SK-N-SH treated with all-trans-retinoic acid at 6 μM for 48 hours (cell line): ENCODE data around the gene AMACR.
A peak's percentile ranks its signal among the peaks of the same experiment; 100 is the strongest.

Experiments used
- ATAC-seq: fragments of 200-7000 bp; cut with Tn5 transposase; 3 replicates; pipeline ENCODE4 v1.9.1; 2020; ENCODE audit warnings: mild to moderate bottlenecking, moderate library complexity
- BACH2 ChIP-seq: fragments of 250-450 bp; sonication (Bioruptor Pico); IDR thresholded peaks from 2 replicates; pipeline ENCODE4 v1.9.0; 2021; ENCODE audit warnings: mild to moderate bottlenecking, borderline replicate concordance
- CSDC2 ChIP-seq: fragments of 250-450 bp; sonication (Bioruptor Pico); IDR thresholded peaks from 2 replicates; pipeline ENCODE4 v1.5.0; 2020; ENCODE audit warnings: mild to moderate bottlenecking, moderate library complexity
- CSRNP3 ChIP-seq: fragments of 250-450 bp; sonication (Bioruptor Pico); IDR thresholded peaks from 2 replicates; pipeline ENCODE4 v1.5.1; 2021; ENCODE audit warnings: mild to moderate bottlenecking, moderate library complexity
- GLIS3 ChIP-seq: fragments of 250-450 bp; sonication (Bioruptor Pico); IDR thresholded peaks from 2 replicates; pipeline ENCODE4 v1.5.0; 2020; ENCODE audit warnings: mild to moderate bottlenecking, moderate library complexity
- ISL1 ChIP-seq: fragments of 250-450 bp; sonication (Bioruptor Pico); IDR thresholded peaks from 2 replicates; pipeline ENCODE4 v2.1.2; 2022; ENCODE audit warnings: mild to moderate bottlenecking, moderate library complexity
- OSR1 ChIP-seq: fragments of 250-450 bp; sonication (Bioruptor Pico); IDR thresholded peaks from 2 replicates; pipeline ENCODE4 v1.8.0; 2022; ENCODE audit warnings: moderate library complexity, mild to moderate bottlenecking, inconsistent platforms
- PATZ1 ChIP-seq: fragments of 250-450 bp; sonication (Bioruptor Pico); IDR thresholded peaks from 2 replicates; pipeline ENCODE4 v1.8.0; 2020; ENCODE audit warnings: mild to moderate bottlenecking, moderate library complexity, borderline replicate concordance
- POU6F1 ChIP-seq: fragments of 250-450 bp; sonication (Bioruptor Pico); IDR thresholded peaks from 2 replicates; pipeline ENCODE4 v1.8.0; 2021; ENCODE audit warnings: low read depth, mild to moderate bottlenecking, moderate library complexity, borderline replicate concordance
- PPARA ChIP-seq: fragments of 250-450 bp; sonication (Bioruptor Pico); IDR thresholded peaks from 2 replicates; pipeline ENCODE4 v1.5.0; 2020; ENCODE audit warnings: mild to moderate bottlenecking, borderline replicate concordance
- RARB ChIP-seq: fragments of 250-450 bp; sonication (Bioruptor Pico); IDR thresholded peaks from 2 replicates; pipeline ENCODE4 v1.8.0; 2021; ENCODE audit warnings: mild to moderate bottlenecking, moderate library complexity
- TCF4 ChIP-seq: fragments of 250-450 bp; sonication (Bioruptor Pico); IDR thresholded peaks from 2 replicates; pipeline ENCODE4 v1.8.0; 2021; ENCODE audit warnings: mild to moderate bottlenecking, moderate library complexity, borderline replicate concordance
- TOX ChIP-seq: fragments of 250-450 bp; sonication (Bioruptor Pico); IDR thresholded peaks from 2 replicates; pipeline ENCODE4 v1.8.0; 2021; ENCODE audit warnings: mild to moderate bottlenecking, moderate library complexity, borderline replicate concordance
- ZC3H10 ChIP-seq: fragments of 250-450 bp; sonication (Bioruptor Pico); IDR thresholded peaks from 2 replicates; pipeline ENCODE4 v1.5.1; 2021; ENCODE audit warnings: mild to moderate bottlenecking, moderate library complexity
- ZFP3 ChIP-seq: fragments of 250-450 bp; sonication (Bioruptor Pico); IDR thresholded peaks from 2 replicates; pipeline ENCODE4 v1.5.0; 2020; ENCODE audit warnings: mild to moderate bottlenecking, moderate library complexity
- ZFP30 ChIP-seq: fragments of 450-650 bp; formaldehyde crosslinking; IDR thresholded peaks from 2 replicates; pipeline ENCODE4 v1.5.0; 2022; ENCODE audit warnings: mild to moderate bottlenecking, moderate library complexity
- ZNF565 ChIP-seq: fragments of 450-650 bp; formaldehyde crosslinking; conservative IDR thresholded peaks from 2 replicates; pipeline ENCODE4 v1.5.0; 2020; ENCODE audit warnings: low read depth, mild to moderate bottlenecking, moderate library complexity
- ZNF8 ChIP-seq: fragments of 450-650 bp; formaldehyde crosslinking; IDR thresholded peaks from 2 replicates; pipeline ENCODE4 v1.5.0; 2020; ENCODE audit warnings: mild to moderate bottlenecking, moderate library complexity
- TF ChIP-seq, protein P1 (sequence below): fragments of 250-450 bp; sonication (Bioruptor Pico); IDR thresholded peaks from 2 replicates; pipeline ENCODE4 v1.5.1; 2020; ENCODE audit warnings: low read depth, mild to moderate bottlenecking, moderate library complexity

Gene AMACR

GRCh38 chr5:33984178-33984577, 23.7 kb downstream of the AMACR start (continued):
- no peak for TF ChIP-seq ZNF565
- TF ChIP-seq ISL1 (CRISPR knock-in tag), result no peak
- TF ChIP-seq TOX (CRISPR knock-in tag), result no peak
- TF ChIP-seq GLIS3, result no peak
- TF ChIP-seq ZNF8 (CRISPR knock-in tag), result no peak
- no peak for TF ChIP-seq RARB (CRISPR knock-in tag)
- no peak for TF ChIP-seq CSDC2 (CRISPR knock-in tag)
- TF ChIP-seq POU6F1 (CRISPR knock-in tag), result no peak
- TF ChIP-seq, protein P1, sequence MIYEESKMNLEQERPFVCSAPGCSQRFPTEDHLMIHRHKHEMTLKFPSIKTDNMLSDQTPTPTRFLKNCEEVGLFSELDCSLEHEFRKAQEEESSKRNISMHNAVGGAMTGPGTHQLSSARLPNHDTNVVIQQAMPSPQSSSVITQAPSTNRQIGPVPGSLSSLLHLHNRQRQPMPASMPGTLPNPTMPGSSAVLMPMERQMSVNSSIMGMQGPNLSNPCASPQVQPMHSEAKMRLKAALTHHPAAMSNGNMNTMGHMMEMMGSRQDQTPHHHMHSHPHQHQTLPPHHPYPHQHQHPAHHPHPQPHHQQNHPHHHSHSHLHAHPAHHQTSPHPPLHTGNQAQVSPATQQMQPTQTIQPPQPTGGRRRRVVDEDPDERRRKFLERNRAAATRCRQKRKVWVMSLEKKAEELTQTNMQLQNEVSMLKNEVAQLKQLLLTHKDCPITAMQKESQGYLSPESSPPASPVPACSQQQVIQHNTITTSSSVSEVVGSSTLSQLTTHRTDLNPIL (CRISPR knock-in tag), result no peak
- TF ChIP-seq ZC3H10 (CRISPR knock-in tag), result no peak
- no peak for TF ChIP-seq BACH2 (CRISPR knock-in tag)

GRCh38 chr5:33981408-33982162, 26.3 kb downstream of the AMACR start:
- ATAC-seq, result peak; percentile 19; the same call in 2 of the 3 replicates
- TF ChIP-seq ZC3H10 (CRISPR knock-in tag), result no peak
- no peak for TF ChIP-seq TOX (CRISPR knock-in tag)
- TF ChIP-seq PATZ1 (CRISPR knock-in tag), result no peak
- TF ChIP-seq ZFP30 (CRISPR knock-in tag), result no peak
- TF ChIP-seq, all 23 proteins: peak for 0

- no peak for ATAC-seq
- no peak for TF ChIP-seq CSRNP3
- TF ChIP-seq OSR1 (CRISPR knock-in tag), result no peak
- no peak for TF ChIP-seq ZNF8 (CRISPR knock-in tag)
- TF ChIP-seq PPARA (CRISPR knock-in tag), result no peak
- TF ChIP-seq, protein P1 (CRISPR knock-in tag), result no peak
- TF ChIP-seq TCF4 (CRISPR knock-in tag), result no peak
- no peak for TF ChIP-seq ZNF565
- no peak for TF ChIP-seq ISL1 (CRISPR knock-in tag)
Measured at GRCh38 chr5:33980030-33980429, 27.8 kb downstream of the AMACR start.

DNA sequence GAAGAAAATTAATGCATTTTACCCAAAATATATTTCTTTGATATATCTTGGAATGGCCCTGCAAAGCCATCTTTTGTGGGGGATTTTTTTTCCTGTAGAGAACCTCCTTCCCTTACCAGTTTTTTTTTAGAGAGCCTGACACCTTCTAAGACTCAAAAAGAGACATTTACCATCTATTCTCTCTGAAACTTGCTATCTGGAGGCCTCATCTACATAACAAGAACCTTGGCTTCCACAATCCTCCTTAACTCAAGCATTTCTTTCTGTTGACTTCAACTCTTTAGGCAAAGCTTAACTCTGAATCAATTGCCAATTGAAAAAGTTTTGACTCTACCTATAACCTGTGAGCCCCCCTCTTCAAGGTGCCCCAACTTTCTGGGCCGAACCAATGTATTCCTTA, 29.5 kb downstream of the AMACR start:
- no peak for ATAC-seq
- TF ChIP-seq ZNF565, result no peak
- TF ChIP-seq POU6F1 (CRISPR knock-in tag), result no peak
- TF ChIP-seq ISL1 (CRISPR knock-in tag), result no peak
- no peak for TF ChIP-seq BACH2 (CRISPR knock-in tag)
- no peak for TF ChIP-seq PATZ1 (CRISPR knock-in tag)
- TF ChIP-seq TCF4 (CRISPR knock-in tag), result no peak
- TF ChIP-seq RARB (CRISPR knock-in tag), result no peak
- TF ChIP-seq, protein P1 (CRISPR knock-in tag), result no peak
- TF ChIP-seq ZC3H10 (CRISPR knock-in tag), result no peak
- TF ChIP-seq ZFP30 (CRISPR knock-in tag), result no peak
- TF ChIP-seq ZFP3 (CRISPR knock-in tag), result no peak
